Measurements from ENCODE around the gene PPP1R15B.

The PPP1R15B gene

GRCh38 chr1:204411451-204412204 is at the start of gene PPP1R15B:
Gene PPP1R15B (minus strand): TSS chr1:204411817. CDS start chr1:204411411, 406 bp downstream.
- FAIRE-seq = peak; percentile 85
- peak; percentile 96 for DNase-seq (ENCODE audit: low spot score)

- DNase-seq (ENCODE audit: low spot score) = no peak
- FAIRE-seq = no peak
Measured at GRCh38 chr1:204460346-204460745, 48.7 kb upstream of the PPP1R15B start.

GRCh38 chr1:204459706-204460105 is 48.1 kb upstream of the PPP1R15B start:
- FAIRE-seq = no peak
- DNase-seq (ENCODE audit: low spot score) = no peak

DNA sequence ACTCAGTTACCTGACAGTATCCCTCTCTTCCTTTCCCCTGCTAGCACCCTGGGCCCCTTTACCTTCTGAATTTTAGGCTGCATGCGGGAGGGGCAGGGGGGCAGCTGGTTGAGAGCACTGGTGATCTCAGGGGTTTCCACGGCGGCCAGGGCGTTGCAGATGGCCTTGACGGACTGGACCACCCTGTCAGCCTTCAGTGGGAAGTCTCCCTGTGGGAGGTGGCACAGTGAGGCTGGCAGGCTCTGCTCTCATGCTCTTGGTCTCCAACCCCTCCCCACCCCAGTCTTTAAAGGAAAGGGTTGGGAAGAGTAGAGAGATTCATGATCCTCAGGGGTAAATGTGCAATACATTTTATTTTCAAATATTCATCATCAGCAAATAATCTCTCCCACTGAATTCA is 46.0 kb upstream of the PPP1R15B start:
- FAIRE-seq = no peak
- no peak for DNase-seq (ENCODE audit: low spot score)

- DNase-seq (ENCODE audit: low spot score) (no peak), FAIRE-seq (no peak)
Measured at GRCh38 chr1:204456826-204457442, 45.3 kb upstream of the PPP1R15B start.

DNA sequence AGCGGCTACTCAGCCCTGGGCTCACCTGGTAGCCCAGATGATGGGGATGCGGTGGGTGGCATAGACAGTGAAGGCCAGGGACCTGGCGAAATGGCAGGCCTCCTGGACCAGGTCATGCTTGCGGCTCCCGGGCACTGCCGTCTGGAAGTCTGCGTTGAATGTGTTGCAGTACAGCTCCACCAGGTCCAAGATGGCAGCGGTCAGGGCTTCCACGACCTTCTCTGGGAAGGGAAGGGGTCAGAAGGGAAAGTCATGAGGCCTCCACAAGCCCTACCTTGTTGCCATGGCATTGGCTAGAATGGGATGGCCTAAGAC is 44.2 kb upstream of the PPP1R15B start:
- FAIRE-seq = no peak
- no peak for DNase-seq (ENCODE audit: low spot score)

GRCh38 chr1:204455063-204455830 is 43.6 kb upstream of the PPP1R15B start:
- DNase-seq (ENCODE audit: low spot score) (no peak), FAIRE-seq (no peak)

DNA sequence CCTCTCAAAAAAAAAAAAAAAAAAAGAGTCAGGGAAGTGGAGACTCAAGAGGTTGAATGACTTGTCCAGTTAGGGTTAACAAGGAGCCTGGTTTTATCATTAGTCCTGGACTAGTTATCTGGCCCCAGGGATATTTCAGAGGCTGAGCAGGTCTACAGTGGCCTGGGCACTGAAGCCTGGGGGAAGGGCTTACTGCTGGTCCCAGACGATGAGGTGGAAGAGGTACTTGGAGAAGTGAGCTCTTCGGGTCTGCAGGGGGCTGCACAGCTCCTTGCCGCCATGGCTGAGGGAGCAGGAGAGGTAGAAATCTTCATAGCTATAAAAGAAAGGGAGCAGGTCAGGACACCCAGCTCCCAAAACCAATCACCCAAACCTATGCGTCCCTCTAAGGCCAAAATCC is 42.9 kb upstream of the PPP1R15B start:
- FAIRE-seq (no peak), DNase-seq (ENCODE audit: low spot score) (no peak)

DNA sequence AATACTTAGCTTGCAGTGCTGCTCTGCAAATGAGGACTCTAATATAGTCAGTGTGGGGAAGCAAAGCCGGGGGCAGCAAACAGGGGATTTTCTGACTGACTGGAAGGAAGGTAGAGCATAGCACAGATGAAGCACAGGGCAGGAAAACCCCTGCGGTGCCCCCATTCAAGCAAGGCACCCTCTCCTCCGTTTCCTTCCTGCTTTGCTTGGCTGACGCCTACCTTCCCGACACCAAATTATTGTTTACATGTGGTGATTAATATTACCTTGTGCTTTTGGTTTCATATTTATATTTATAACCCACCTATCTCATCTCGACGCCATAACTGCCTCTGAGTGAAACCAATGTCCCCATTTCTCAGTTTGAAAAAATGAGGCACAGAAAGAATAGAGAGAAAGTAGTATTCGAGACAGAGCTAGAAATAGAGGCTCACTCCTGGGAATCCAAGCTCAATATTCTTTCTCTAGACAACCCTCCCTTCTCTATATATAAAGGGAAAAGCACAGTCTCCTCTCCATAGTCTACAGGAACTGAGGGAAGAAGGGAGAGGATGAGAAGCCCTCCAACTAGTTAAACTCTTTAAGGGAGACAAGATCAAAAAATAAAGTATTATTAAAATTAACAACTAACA is 41.6 kb upstream of the PPP1R15B start:
- no peak for FAIRE-seq
- DNase-seq (ENCODE audit: low spot score) = no peak

DNA sequence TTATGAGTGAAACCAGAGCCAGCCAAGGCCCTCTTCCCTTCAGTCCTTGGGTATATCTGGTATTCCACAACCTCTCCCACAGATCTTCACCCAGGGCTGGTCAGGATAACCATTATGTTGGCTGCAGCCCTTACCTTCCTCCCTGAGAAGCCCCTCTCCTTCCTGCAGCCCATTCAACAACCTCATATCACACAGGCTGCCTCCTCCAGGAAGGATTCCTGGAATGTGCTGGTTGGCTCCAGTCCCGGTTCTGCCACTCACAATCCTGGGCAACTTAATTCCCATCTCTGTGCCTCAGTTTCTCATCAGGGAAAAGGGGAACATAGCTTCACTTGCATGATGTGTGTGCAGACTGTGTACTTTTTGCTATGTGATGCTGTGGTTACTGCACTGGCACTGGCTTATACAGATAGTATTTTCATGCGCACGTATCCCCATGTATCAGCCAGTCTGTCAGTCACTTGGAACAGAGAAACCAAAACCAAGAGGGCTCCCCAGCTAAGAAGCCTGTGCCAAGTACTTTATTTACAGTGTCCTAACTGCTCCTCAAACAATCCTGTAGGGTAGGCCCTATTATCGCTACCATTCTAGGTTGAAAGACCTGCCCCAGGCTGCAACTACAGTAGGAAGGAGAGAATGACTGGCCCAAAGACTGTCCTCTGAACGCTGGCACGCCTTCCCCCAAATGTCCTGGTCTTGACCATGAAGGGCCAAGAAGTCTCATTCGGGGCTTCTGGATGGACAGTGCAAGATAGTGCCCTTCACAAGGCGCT is 39.9 kb upstream of the PPP1R15B start:
- no peak for FAIRE-seq

GRCh38 chr1:204450461-204451257 is 39.0 kb upstream of the PPP1R15B start:
- DNase-seq (ENCODE audit: low spot score) (no peak), FAIRE-seq (no peak)

More for the DNA sequence above, 39.9 kb upstream of the PPP1R15B start:
- no peak for DNase-seq (ENCODE audit: low spot score)

DNA sequence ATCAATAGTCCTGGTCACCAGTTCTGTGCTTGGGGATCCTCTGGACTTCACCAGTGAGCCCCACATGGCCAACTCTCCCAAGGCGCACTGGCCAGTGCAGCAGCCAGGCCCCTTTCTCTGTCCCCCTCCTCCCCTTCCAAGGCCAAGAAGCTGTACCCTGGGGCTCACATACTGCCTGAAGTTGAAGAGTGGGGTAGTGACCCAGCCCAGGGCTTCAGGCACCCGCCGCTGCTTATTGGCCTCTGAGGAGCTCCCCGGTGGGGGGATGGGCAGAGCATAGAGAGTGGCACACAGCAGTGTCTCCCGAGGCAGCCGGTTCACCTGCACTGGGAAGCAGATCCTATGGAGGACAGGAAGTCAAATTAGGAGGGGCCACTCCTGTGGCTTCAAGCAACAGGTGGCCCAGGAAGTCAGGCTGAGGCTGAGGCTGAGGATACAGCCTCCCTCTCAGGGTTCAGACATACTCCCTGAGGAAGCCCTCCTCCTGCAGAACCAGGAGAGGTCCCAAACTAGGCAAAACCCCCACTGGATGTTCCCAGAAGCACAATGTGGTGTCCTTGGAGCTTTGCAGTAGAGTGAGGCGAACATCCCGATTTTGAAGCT is 38.2 kb upstream of the PPP1R15B start:
- no peak for FAIRE-seq

DNA sequence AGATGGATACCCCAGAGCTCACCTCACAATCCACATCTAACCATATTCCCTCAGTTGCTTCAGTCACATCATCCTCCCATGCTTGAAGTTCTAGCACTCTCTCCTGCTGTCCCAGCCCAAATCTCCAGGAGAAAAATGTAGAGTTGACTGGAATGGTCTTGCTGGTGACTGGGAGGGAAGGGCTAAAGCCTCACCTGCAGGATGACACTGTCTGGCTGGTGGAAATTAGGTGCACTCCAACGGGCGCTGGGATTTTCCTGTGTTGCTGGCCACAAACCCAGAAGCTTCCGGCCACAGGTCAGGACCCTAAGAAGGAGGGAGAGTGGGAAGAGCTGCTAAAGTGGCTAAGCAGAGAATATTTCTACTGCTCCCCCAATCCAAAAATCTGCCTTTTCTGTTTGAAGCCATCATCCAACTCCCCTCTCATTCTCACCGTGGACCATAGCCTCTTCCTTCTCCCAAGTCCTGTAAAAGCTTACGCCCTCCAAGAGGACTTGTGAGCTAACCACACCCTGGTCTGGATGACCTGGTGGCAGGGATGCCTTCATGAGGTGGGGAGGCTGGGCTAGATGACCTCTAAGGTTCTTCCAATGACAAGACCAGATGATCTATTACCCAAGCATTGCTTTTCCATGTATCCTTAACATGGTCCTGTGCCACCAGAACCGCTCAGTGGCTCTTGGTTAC is 37.5 kb upstream of the PPP1R15B start:
- DNase-seq (ENCODE audit: low spot score) (no peak), FAIRE-seq (no peak)

More for the DNA sequence above, 38.2 kb upstream of the PPP1R15B start:
- no peak for DNase-seq (ENCODE audit: low spot score)

DNA sequence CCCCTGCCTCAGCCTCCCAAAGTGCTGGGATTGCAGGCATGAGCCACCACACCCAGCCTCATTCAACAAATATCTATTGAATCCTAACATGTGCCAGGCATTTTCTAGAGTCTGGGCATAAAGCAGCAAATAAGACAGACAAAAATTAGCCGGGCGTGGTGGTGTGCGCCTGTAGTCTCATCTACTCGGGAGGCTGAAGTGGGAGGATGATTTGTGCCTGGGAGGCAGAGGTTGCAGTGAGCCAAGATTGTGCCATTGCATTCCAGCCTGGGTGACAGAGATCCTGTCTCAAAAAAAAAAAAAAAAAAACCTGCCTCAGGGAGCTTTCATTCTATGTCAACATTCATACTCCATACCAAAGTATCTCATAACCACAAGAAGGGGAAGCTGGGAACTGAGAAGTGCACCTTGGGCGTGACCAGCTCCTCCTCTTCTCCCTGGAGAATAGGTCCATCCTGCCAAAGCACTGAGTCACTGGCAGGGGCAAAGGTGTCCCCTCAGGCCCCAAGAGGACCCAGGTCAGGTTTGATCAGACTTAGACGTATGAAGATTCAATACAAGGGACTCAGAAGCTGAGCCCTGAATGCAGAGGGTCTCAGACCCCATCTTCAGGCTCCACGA is 36.8 kb upstream of the PPP1R15B start:
- FAIRE-seq = no peak

GRCh38 chr1:204447736-204448135 is 36.1 kb upstream of the PPP1R15B start:
- DNase-seq (ENCODE audit: low spot score) = no peak
- FAIRE-seq = no peak

More for the DNA sequence above, 36.8 kb upstream of the PPP1R15B start:
- DNase-seq (ENCODE audit: low spot score) = peak; percentile 29

DNA sequence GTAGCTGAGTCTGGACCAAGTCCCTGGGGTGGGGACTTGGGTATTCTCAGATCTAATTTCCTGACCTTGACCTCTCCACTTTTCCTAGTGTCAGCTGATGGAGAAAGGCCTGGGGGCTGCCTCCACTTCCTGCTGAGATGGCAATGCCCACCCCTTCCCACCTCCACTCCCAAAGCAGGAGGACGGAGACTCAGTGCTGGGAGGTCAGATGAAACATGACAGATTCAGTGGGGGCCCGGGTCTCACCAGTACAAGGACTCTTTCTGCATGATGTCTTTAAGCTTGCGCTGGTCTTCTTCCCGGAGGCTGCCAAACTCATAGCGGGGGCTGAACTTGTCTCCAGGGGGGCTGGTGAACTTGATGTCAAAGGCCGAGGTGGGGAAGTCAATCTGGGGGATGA is 35.6 kb upstream of the PPP1R15B start:
- FAIRE-seq (no peak), DNase-seq (ENCODE audit: low spot score) (no peak)

DNA sequence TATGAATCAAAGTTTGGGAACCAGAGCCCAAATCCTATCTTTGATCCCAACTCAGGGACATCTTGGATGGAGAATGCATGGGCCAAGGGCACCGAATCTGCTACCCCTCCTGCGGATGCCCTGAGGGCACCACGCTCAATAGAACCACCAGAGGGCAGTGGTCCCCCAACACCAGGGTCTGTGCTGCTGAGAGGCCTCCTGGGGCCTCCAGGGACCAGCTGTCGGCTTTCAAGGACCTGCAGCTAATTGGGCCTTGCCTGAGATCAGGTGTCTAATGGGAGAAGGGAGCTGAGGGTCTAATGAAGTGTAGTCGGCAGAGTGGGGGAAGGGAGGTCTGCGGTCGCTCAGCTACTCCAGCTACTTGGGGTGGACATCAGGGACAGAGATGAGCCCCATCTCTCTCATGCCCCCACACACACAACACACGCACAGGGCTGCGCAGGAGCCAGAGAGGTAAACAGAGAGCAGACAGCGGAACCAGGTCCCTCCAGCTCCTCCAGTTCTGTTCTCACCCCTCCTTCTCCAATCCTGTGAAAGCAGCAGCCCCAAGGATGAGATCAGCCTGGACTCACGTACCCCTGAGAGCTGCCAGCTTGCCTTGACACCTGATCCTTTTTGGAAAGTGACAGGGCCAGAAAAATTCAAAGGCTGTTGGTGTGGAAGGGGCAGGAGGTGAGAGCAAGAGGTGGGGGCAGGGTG is 34.9 kb upstream of the PPP1R15B start:
- peak; percentile 72 for DNase-seq (ENCODE audit: low spot score)
- no peak for FAIRE-seq

- no peak for FAIRE-seq
- DNase-seq (ENCODE audit: low spot score) = peak; percentile 45
Measured at GRCh38 chr1:204445860-204446412, 34.3 kb upstream of the PPP1R15B start.
